Osteocyte (in vitro differentiated cells): ENCODE results near the gene TRIM41. TPM values are rescaled to one million over a fixed set of nuclear protein-coding genes. Genes with fewer than 3 reads are reported as not detected.

Source experiments
- DNase-seq: peaks from one replicate; pipeline ENCODE4 v3.0.0; 2021; ENCODE audit warnings: mixed read lengths; ENCODE audit not compliant: unreplicated experiment; ENCODE audit errors: extremely low spot score
- H3K27ac Mint-ChIP-seq: one replicate; pipeline ENCODE4 v1.8.0; 2021; ENCODE audit warnings: mild to moderate bottlenecking, mixed read lengths; ENCODE audit not compliant: unreplicated experiment
- H3K27me3 Mint-ChIP-seq: one replicate; pipeline ENCODE4 v1.8.0; 2021; ENCODE audit warnings: mixed read lengths; ENCODE audit not compliant: unreplicated experiment
- H3K36me3 Mint-ChIP-seq: one replicate; pipeline ENCODE4 v1.8.0; 2021; ENCODE audit warnings: mixed read lengths; ENCODE audit not compliant: unreplicated experiment
- H3K4me1 Mint-ChIP-seq: one replicate; pipeline ENCODE4 v1.8.0; 2021; ENCODE audit warnings: mixed read lengths; ENCODE audit not compliant: unreplicated experiment
- H3K4me3 Mint-ChIP-seq: one replicate; pipeline ENCODE4 v1.8.0; 2021; ENCODE audit warnings: mild to moderate bottlenecking, moderate library complexity, mixed read lengths; ENCODE audit not compliant: unreplicated experiment
- H3K9me3 Mint-ChIP-seq: one replicate; pipeline ENCODE4 v1.8.0; 2021; ENCODE audit warnings: mixed read lengths; ENCODE audit not compliant: unreplicated experiment
- total RNA-seq: library from RNA; stranded (reverse); gene quantifications from 2 replicates; pipeline ENCODE4 v1.2.1, GENCODE V29; 2021
- TF ChIP-seq, protein P1 (sequence below): fragments of 200-600 bp; sonication (generic); IDR thresholded peaks from 2 replicates; pipeline ENCODE4 v1.5.0; 2021; ENCODE audit warnings: antibody characterized with exemption, mild to moderate bottlenecking, moderate library complexity

TRIM41 gene
- total RNA-seq, 1 donor from 2014 or later, result 27.1 TPM

DNA sequence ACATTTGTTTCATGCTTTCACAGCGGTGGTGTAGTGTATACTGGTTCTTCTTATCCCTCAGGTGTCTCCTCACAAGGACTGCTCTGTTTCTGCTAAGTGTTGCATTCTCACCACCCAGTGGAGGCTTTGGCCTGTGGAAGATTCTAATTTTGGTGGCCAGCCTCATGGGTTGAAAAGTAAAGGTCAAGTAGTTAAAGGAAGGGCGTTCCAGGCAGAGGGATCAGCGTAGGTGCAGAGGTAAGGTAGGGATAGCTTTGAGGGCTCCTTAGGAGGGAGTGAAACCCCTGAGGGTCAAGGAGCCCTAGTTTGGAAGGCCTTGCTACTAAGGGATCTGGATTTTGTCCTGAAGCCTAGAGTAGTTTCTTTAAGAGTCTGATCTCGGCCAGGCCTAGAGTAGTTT lies 25.2 kb downstream of the TRIM41 start:
- peaks cover 64% of the 10 kb centered on the region for H3K4me1 Mint-ChIP-seq

GRCh38 chr5:181255276-181255675 lies 32.2 kb downstream of the TRIM41 start:
- TF ChIP-seq, protein P1, sequence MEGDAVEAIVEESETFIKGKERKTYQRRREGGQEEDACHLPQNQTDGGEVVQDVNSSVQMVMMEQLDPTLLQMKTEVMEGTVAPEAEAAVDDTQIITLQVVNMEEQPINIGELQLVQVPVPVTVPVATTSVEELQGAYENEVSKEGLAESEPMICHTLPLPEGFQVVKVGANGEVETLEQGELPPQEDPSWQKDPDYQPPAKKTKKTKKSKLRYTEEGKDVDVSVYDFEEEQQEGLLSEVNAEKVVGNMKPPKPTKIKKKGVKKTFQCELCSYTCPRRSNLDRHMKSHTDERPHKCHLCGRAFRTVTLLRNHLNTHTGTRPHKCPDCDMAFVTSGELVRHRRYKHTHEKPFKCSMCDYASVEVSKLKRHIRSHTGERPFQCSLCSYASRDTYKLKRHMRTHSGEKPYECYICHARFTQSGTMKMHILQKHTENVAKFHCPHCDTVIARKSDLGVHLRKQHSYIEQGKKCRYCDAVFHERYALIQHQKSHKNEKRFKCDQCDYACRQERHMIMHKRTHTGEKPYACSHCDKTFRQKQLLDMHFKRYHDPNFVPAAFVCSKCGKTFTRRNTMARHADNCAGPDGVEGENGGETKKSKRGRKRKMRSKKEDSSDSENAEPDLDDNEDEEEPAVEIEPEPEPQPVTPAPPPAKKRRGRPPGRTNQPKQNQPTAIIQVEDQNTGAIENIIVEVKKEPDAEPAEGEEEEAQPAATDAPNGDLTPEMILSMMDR, result no peak
- no peak overlapping the region for H3K4me3 Mint-ChIP-seq
- no peak for DNase-seq
- H3K27ac Mint-ChIP-seq, result peak overlapping the region; percentile 28
- peaks cover 69% of the 10 kb centered on the region for H3K4me1 Mint-ChIP-seq
- peaks cover 26% of the 10 kb centered on the region for H3K36me3 Mint-ChIP-seq
- no peaks in the 10 kb centered on the region for H3K9me3 Mint-ChIP-seq
- H3K27me3 Mint-ChIP-seq, result no peaks in the 10 kb centered on the region

More for the DNA sequence above, 25.2 kb downstream of the TRIM41 start:
- TF ChIP-seq, protein P1, result no peak
- Mint-ChIP-seq H3K36me3 (peaks cover 4% of the 10 kb centered on the region), H3K4me3 (peak overlapping the region; percentile 92), H3K27ac (peak overlapping the region; percentile 100), H3K27me3 (no peaks in the 10 kb centered on the region), H3K9me3 (no peaks in the 10 kb centered on the region)
- no peak for DNase-seq

DNA sequence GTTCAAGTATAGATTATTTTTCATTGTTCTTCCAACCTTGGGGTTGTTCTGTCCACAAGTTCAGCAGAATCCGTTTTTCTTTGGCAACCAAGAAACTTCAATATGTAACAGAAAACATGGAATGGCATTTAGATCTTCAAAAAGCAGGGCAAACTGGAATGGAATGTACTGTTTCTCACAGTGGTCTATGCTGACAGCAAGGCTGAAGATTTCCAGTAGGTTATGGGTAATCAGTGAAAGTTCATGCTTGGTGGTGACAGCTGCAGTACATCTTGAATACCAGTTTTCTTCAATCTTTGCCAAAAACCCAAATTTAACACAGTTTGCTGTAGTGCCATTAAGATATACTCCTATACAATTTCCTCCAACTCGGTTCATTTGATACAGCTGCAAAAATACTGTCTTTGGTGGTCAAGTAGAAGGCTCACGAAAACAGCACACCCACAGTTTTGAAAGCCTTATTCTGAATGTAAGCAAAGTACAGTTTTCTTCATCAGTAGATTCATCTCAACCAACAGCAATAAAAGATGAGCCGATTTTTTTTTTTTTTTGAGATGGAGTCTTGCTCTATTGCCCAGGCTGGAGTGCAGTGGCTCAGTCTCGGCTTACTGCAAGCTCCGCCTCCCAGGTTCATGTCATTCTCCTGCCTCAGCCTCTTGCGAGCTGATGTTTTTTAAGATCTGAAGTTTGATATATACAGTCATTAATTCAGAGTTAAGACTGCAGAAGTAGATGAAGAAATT lies 32.9 kb downstream of the TRIM41 start:
- no peak for DNase-seq
- Mint-ChIP-seq H3K4me1 (peaks cover 69% of the 10 kb centered on the region), H3K27me3 (no peaks in the 10 kb centered on the region), H3K27ac (peak overlapping the region; percentile 28), H3K36me3 (peaks cover 26% of the 10 kb centered on the region), H3K4me3 (no peak overlapping the region), H3K9me3 (no peaks in the 10 kb centered on the region)
- TF ChIP-seq, protein P1, result no peak

- H3K27ac Mint-ChIP-seq, result no peak overlapping the region
- H3K4me3 Mint-ChIP-seq, result peak overlapping the region; percentile 98
- TF ChIP-seq, protein P1, result no peak
- no peaks in the 10 kb centered on the region for H3K9me3 Mint-ChIP-seq
- peaks cover 57% of the 10 kb centered on the region for H3K4me1 Mint-ChIP-seq
- H3K36me3 Mint-ChIP-seq, result peaks cover 21% of the 10 kb centered on the region
- no peak for DNase-seq
- no peaks in the 10 kb centered on the region for H3K27me3 Mint-ChIP-seq
Observed at GRCh38 chr5:181258576-181258975, 35.5 kb downstream of the TRIM41 start.

DNA sequence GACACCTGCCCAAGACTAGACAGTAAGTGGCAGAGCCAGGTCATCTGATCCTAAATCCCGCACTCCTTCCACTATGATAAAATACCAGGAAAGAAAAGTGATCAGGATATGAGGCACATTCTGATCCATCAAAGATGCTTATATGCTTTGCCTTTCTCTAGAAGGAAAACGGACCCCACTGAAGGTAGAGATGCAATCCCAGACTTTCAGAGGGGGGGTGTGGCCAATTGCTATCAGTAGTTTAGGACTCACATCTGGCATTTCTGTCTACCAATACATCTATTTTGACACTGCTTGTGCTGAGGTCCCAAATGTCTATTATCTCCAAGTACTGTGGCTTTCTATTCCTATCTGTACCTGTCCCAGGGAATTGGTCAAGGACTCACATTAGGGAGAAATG lies 36.2 kb downstream of the TRIM41 start:
- Mint-ChIP-seq H3K4me3 (peak overlapping the region; percentile 98), H3K9me3 (no peaks in the 10 kb centered on the region), H3K27ac (peak overlapping the region; percentile 94), H3K36me3 (peaks cover 24% of the 10 kb centered on the region), H3K27me3 (no peaks in the 10 kb centered on the region), H3K4me1 (peaks cover 58% of the 10 kb centered on the region)
- no peak for DNase-seq
- TF ChIP-seq, protein P1, result no peak
